Measurements from ENCODE around the gene GRIK4. TPM values are rescaled to one million over a fixed set of nuclear protein-coding genes. Genes with fewer than 3 reads are reported as not detected.

Gene GRIK4
- total RNA-seq, 1 experiment from 2014 or later: not detected

DNA sequence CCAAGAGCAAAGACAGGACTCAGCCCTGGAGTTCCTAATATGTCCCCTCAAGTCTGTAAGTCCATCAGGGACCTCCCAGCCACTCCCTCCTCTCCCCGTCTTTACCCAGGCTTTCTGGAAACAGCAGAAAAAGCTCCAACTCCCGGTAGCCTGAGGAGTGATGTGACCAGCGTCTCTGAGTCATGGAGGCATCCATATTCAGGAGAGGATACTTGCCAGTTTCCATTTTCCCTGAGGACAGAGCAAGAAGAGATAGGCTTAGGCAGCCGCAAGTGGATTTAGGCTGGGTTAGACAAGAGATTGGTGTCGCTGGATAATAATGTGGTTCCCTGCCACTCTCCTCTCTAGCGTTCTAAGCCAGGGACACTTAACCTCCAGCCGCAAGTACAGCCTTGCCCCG lies 206.6 kb downstream of the GRIK4 start:
- no peaks in the 10 kb centered on the region for H3K9me2 ChIP-seq (replicated peaks; ENCODE audit: low read length)
- DNase-seq: no peak
- H3K9me3 ChIP-seq (ENCODE audit: low read length): no peaks in the 10 kb centered on the region
- no peaks in the 10 kb centered on the region for H3K79me2 ChIP-seq (ENCODE audit: low read length)
- intact Hi-C loops (cut with micrococcal nuclease): no loop called here
- H3K4me1 ChIP-seq (ENCODE audit: insufficient read depth, low read length): peaks cover 10% of the 10 kb centered on the region
- no peak for ATAC-seq
- TF ChIP-seq EZH2 (IDR thresholded peaks at IDR 0.05; ENCODE audit: low read length, unreplicated experiment) (no peak), EZH2phosphoT487 (IDR thresholded peaks at IDR 0.05; ENCODE audit: borderline replicate concordance, low read length) (no peak)
- TF ChIP-seq, protein P1, sequence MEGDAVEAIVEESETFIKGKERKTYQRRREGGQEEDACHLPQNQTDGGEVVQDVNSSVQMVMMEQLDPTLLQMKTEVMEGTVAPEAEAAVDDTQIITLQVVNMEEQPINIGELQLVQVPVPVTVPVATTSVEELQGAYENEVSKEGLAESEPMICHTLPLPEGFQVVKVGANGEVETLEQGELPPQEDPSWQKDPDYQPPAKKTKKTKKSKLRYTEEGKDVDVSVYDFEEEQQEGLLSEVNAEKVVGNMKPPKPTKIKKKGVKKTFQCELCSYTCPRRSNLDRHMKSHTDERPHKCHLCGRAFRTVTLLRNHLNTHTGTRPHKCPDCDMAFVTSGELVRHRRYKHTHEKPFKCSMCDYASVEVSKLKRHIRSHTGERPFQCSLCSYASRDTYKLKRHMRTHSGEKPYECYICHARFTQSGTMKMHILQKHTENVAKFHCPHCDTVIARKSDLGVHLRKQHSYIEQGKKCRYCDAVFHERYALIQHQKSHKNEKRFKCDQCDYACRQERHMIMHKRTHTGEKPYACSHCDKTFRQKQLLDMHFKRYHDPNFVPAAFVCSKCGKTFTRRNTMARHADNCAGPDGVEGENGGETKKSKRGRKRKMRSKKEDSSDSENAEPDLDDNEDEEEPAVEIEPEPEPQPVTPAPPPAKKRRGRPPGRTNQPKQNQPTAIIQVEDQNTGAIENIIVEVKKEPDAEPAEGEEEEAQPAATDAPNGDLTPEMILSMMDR (conservative IDR thresholded peaks at IDR 0.05; ENCODE audit: low read depth, low read length): no peak
- peaks cover 61% of the 10 kb centered on the region for H3K27me3 ChIP-seq (ENCODE audit: low read length)
- ChIA-PET CTCF (no interaction called here), POLR2A (ENCODE audit: unreplicated experiment) (no interaction called here)
- H3K9ac ChIP-seq (ENCODE audit: low read length): no peak overlapping the region
- no peak overlapping the region for H3K27ac ChIP-seq (ENCODE audit: low read length)
- no peak overlapping the region for H3K4me2 ChIP-seq (ENCODE audit: low read length)
- H2AFZ ChIP-seq (ENCODE audit: low read length): no peak overlapping the region
- H3K4me3 ChIP-seq (ENCODE audit: low read length): no peak overlapping the region
- no peaks in the 10 kb centered on the region for H3F3A ChIP-seq (ENCODE audit: low read length, unreplicated experiment)
- no TSS peak for BruUV-seq (replicated peaks)
- no peaks in the 10 kb centered on the region for H3K36me3 ChIP-seq (ENCODE audit: low read depth, low read length)
- H4K20me1 ChIP-seq (ENCODE audit: low read length): no peaks in the 10 kb centered on the region

DNA sequence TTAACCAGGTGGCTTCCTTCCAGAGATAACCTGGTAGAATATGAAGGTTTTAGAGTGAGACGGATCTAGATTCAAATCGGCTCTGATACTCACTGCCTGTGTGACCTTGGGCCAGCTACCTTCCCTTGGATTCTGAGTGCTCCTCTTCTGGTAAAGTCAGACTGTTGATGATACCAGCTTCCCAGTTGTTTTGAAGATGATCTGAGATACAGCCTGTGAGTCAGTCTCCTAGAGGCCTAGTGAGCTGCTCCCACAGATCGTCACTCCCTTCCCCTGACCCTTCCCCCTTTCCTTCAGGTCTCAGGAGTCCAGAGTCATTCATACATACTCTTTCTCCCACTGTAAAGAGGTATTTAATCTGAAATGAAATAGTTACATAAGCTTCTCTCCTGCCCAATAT lies 207.8 kb downstream of the GRIK4 start:
- Histone ChIP-seq H3K4me2 (ENCODE audit: low read length) (no peak overlapping the region), H3K9me2 (replicated peaks; ENCODE audit: low read length) (no peaks in the 10 kb centered on the region), H3F3A (ENCODE audit: low read length, unreplicated experiment) (no peaks in the 10 kb centered on the region), H3K9ac (ENCODE audit: low read length) (no peak overlapping the region), H3K4me1 (ENCODE audit: insufficient read depth, low read length) (peaks cover 8% of the 10 kb centered on the region), H2AFZ (ENCODE audit: low read length) (no peak overlapping the region), H3K79me2 (ENCODE audit: low read length) (no peaks in the 10 kb centered on the region), H3K27ac (ENCODE audit: low read length) (no peak overlapping the region), H3K4me3 (ENCODE audit: low read length) (no peak overlapping the region), H3K9me3 (ENCODE audit: low read length) (no peaks in the 10 kb centered on the region), H3K36me3 (ENCODE audit: low read depth, low read length) (no peaks in the 10 kb centered on the region), H4K20me1 (ENCODE audit: low read length) (no peaks in the 10 kb centered on the region), H3K27me3 (ENCODE audit: low read length) (peaks cover 69% of the 10 kb centered on the region)
- DNase-seq: no peak
- TF ChIP-seq, protein P1 (conservative IDR thresholded peaks at IDR 0.05; ENCODE audit: low read depth, low read length): no peak
- no peak for TF ChIP-seq EZH2phosphoT487 (IDR thresholded peaks at IDR 0.05; ENCODE audit: borderline replicate concordance, low read length)
- no peak for TF ChIP-seq EZH2 (IDR thresholded peaks at IDR 0.05; ENCODE audit: low read length, unreplicated experiment)
- ATAC-seq: no peak
- intact Hi-C loops (cut with micrococcal nuclease): no loop called here
- no TSS peak for BruUV-seq (replicated peaks)
- CTCF ChIA-PET: interaction anchor here (1.3 kb wide), 1 partner anchor 34 kb away, joined by 5 read pairs; no protein-coding TSS in a partner anchor
- POLR2A ChIA-PET (ENCODE audit: unreplicated experiment): interaction anchor here (0.6 kb wide), 1 partner anchor 370 kb away, joined by 3 read pairs; no protein-coding TSS in a partner anchor

DNA sequence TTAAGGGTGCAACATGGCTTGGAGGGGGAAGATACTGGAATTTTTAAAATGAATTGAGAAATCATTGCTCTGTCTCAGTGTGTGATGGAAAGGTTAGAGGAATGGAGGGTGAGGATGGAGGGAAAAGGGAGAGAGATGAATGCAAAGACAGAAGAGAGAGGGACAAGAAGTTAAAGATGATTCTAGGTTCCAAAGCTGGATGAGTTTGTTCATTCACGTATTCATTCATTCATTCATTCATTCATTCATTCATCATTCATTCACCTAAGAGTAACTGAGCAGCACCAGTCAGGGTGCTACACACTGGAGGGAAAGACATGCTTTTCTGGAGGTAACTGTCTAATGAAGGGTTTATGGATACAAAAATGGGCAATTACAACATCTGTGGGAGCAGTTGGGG lies 209.2 kb downstream of the GRIK4 start:
- Histone ChIP-seq H3K79me2 (ENCODE audit: low read length) (no peaks in the 10 kb centered on the region), H4K20me1 (ENCODE audit: low read length) (no peaks in the 10 kb centered on the region), H3K4me2 (ENCODE audit: low read length) (no peak overlapping the region), H3K27me3 (ENCODE audit: low read length) (peaks cover 69% of the 10 kb centered on the region), H3K36me3 (ENCODE audit: low read depth, low read length) (no peaks in the 10 kb centered on the region), H3K4me3 (ENCODE audit: low read length) (no peak overlapping the region), H3K9me3 (ENCODE audit: low read length) (no peaks in the 10 kb centered on the region), H3K9me2 (replicated peaks; ENCODE audit: low read length) (no peaks in the 10 kb centered on the region), H3K9ac (ENCODE audit: low read length) (no peak overlapping the region), H3F3A (ENCODE audit: low read length, unreplicated experiment) (no peaks in the 10 kb centered on the region), H2AFZ (ENCODE audit: low read length) (no peak overlapping the region), H3K4me1 (ENCODE audit: insufficient read depth, low read length) (no peaks in the 10 kb centered on the region), H3K27ac (ENCODE audit: low read length) (no peak overlapping the region)
- ChIA-PET CTCF (interaction anchor here (1.3 kb wide), 1 partner anchor 36 kb away, joined by 5 read pairs; no protein-coding TSS in a partner anchor), POLR2A (ENCODE audit: unreplicated experiment) (no interaction called here)
- no peak for DNase-seq
- no TSS peak for BruUV-seq (replicated peaks)
- ATAC-seq: no peak
- intact Hi-C loops (cut with micrococcal nuclease): no loop called here
- TF ChIP-seq EZH2 (IDR thresholded peaks at IDR 0.05; ENCODE audit: low read length, unreplicated experiment) (no peak), EZH2phosphoT487 (IDR thresholded peaks at IDR 0.05; ENCODE audit: borderline replicate concordance, low read length) (no peak)
- TF ChIP-seq, protein P1 (conservative IDR thresholded peaks at IDR 0.05; ENCODE audit: low read depth, low read length): no peak

Measured in PC-3 (cell line).